GM23248 (cell line): ENCODE results near the gene TSNAX.

Source experiments
- EZH2 ChIP-seq: fragments of 200-600 bp; sonication (generic); IDR thresholded peaks from 2 replicates; pipeline ENCODE4 v1.6.1; 2018; ENCODE audit warnings: antibody characterized with exemption, mild to moderate bottlenecking; ENCODE audit not compliant: insufficient read depth, poor library complexity, severe bottlenecking
- EZH2phosphoT487 ChIP-seq: fragments of 200-600 bp; sonication (generic); IDR thresholded peaks from 2 replicates; pipeline ENCODE4 v1.6.1; 2018; ENCODE audit warnings: antibody characterized with exemption, moderate library complexity, mild to moderate bottlenecking, low read depth; ENCODE audit not compliant: insufficient read depth

DNA sequence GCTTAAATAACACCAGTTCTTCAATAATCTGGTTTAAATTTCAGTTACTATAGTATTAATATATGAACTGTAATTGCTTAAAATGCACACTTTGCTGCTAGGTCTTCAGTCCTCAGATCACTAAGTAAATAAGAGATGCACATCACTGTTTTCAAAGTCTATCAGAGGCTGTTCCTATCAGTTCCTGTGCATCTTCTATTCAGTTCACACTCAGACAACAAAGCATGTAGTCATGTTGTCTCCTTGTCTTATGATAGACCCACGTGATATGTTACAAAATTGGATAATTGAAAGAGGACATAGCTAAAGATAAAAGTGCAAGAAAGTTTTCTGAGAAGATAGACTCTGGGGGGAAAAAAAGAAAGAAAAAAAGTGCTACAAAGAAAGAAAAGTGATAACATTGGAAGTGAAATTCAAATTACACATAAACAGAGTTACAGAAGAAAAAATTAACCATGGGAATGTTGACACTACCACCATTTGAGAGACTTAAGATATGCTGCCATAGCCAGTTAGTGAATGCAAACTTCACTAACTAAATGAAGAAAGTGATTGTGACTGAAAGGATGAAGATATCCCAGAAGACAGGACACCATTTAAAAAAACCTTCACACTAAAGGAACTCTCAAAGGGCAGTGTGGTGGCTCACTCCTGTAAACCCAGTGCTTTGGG, 33.9 kb upstream of the TSNAX start:
- no peak for TF ChIP-seq EZH2phosphoT487
- no peak for TF ChIP-seq EZH2
